ENCODE data around the gene ERRFI1.

- TF ChIP-seq CTCF (IDR thresholded peaks at IDR 0.05; ENCODE audit: low read length) (no peak), EZH2 (optimal IDR thresholded peaks at IDR 0.05; ENCODE audit: low read depth, low read length) (no peak), EZH2phosphoT487 (IDR thresholded peaks at IDR 0.05; ENCODE audit: low read length) (no peak)
These were observed 3.5 kb downstream of the ERRFI1 start for GRCh38 chr1:8022395-8023286.

Data from MM.1S (cell line).